Testis (tissue), 3 donors: ENCODE measurements around the gene TPSG1. TPM values are rescaled to one million over a fixed set of nuclear protein-coding genes. Genes with fewer than 3 reads are reported as not detected.
A peak's percentile ranks its signal among the peaks of the same experiment; 100 is the strongest.

Source experiments
- DNase-seq: peaks from one replicate; pipeline ENCODE4 v3.0.0-alpha.2; 2019
- H3K27ac ChIP-seq, 2 donors: fragments of 200-600 bp; sonication (generic); one replicate each; pipeline ENCODE4 v1.5.1; 2019
- H3K27me3 ChIP-seq: fragments of 200-600 bp; sonication (generic); one replicate; pipeline ENCODE4 v1.5.1; 2019
- H3K36me3 ChIP-seq: fragments of 200-600 bp; sonication (generic); one replicate; pipeline ENCODE4 v1.5.1; 2017; ENCODE audit warnings: low read depth; ENCODE audit errors: missing control alignments
- H3K4me1 ChIP-seq: fragments of 200-600 bp; sonication (generic); one replicate; pipeline ENCODE4 v1.5.1; 2019
- H3K4me3 ChIP-seq, 2 donors: fragments of 200-600 bp; sonication (generic); one replicate each; pipeline ENCODE4 v1.5.1; 2017 to 2019
- H3K9me3 ChIP-seq: fragments of 200-600 bp; sonication (generic); one replicate; pipeline ENCODE4 v1.5.1; 2017
- POLR2A ChIP-seq: fragments of 450-650 bp; IDR thresholded peaks from one replicate; pipeline ENCODE4 v1.6.1; 2017; ENCODE audit warnings: antibody characterized with exemption, mild to moderate bottlenecking, moderate library complexity
- WGBS, 2 donors: methylation state at CpG; one replicate each; pipeline ENCODE4 v1.1.5; 2018; 5-methylcytosine and 5-hydroxymethylcytosine counted together
- intact Hi-C: fragments of 100-400 bp; cut with DNase I; formaldehyde crosslinking; loops from one replicate; pipeline ENCODE4 v1.15.1; 2023; ENCODE audit warnings: low total_unique reads
- polyA plus RNA-seq: library from polyadenylated mRNA; stranded (reverse); fragments of 350-450 nt; fragmentation: Illumina TruSeq; extraction: RNeasy Lipid Tissue Mini Kit (QIAGEN cat#74804); gene quantifications from one replicate; pipeline ENCODE4 v1.2.3, GENCODE V29; 2014; ENCODE audit warnings: low read depth, low replicate concordance; ENCODE audit not compliant: insufficient read depth
- total RNA-seq, 2 donors: library from RNA; depleted of rRNA; stranded (reverse); fragments of >200 nt; gene quantifications; one replicate each; pipeline ENCODE4 v1.2.3, GENCODE V29; 2016
- TF ChIP-seq, protein P1 (sequence below), 3 experiments: fragments of 450-650 bp in 2 of 3; fragments of 200-600 bp in 1 of 3; sonication (generic) in 1 of 3; IDR thresholded peaks; one replicate each; pipeline ENCODE4 v1.5.1; 2016 to 2019; ENCODE audit warnings: antibody characterized with exemption in 3 of 3, mild to moderate bottlenecking in 2 of 3, moderate library complexity in 1 of 3

The TPSG1 gene
- total and polyA plus RNA-seq, 3 donors from 2014 or later = 1.2 TPM; not detected in 2

DNA sequence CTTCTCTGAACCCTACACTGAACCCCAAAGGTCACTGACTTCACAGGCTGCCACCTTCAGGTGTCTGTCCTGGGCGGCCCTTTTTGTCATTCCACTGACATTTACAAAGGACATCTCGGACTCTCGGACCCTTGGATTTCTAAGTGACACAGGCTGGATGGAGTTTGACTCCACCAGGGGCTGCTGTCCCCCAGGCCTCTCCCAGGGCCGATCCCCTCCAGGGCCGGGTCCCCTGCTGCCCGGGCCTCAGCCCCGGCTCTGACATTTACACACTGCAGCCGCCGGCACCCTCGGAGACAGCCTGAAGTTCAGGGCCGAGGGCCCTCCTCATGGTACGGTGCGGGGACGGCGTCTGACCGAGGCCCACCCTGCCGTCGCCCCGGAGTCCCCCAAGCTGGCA is 48.0 kb downstream of the TPSG1 start:
- Histone ChIP-seq H3K4me3 (no peak overlapping the region), H3K36me3 (no peaks in the 10 kb centered on the region), H3K9me3 (no peaks in the 10 kb centered on the region), H3K4me1 (peaks cover 26% of the 10 kb centered on the region), H3K27me3 (no peaks in the 10 kb centered on the region), H3K27ac (no peak overlapping the region)
- intact Hi-C loops = no loop called here
- WGBS, 2 donors = 85 to 90% methylated on average over 11 to 19 of the region's 19 CpGs
- TF ChIP-seq, protein P1, sequence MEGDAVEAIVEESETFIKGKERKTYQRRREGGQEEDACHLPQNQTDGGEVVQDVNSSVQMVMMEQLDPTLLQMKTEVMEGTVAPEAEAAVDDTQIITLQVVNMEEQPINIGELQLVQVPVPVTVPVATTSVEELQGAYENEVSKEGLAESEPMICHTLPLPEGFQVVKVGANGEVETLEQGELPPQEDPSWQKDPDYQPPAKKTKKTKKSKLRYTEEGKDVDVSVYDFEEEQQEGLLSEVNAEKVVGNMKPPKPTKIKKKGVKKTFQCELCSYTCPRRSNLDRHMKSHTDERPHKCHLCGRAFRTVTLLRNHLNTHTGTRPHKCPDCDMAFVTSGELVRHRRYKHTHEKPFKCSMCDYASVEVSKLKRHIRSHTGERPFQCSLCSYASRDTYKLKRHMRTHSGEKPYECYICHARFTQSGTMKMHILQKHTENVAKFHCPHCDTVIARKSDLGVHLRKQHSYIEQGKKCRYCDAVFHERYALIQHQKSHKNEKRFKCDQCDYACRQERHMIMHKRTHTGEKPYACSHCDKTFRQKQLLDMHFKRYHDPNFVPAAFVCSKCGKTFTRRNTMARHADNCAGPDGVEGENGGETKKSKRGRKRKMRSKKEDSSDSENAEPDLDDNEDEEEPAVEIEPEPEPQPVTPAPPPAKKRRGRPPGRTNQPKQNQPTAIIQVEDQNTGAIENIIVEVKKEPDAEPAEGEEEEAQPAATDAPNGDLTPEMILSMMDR (IDR thresholded peaks at IDR 0.05) = no peak
- TF ChIP-seq POLR2A = no peak
- no peak for DNase-seq

DNA sequence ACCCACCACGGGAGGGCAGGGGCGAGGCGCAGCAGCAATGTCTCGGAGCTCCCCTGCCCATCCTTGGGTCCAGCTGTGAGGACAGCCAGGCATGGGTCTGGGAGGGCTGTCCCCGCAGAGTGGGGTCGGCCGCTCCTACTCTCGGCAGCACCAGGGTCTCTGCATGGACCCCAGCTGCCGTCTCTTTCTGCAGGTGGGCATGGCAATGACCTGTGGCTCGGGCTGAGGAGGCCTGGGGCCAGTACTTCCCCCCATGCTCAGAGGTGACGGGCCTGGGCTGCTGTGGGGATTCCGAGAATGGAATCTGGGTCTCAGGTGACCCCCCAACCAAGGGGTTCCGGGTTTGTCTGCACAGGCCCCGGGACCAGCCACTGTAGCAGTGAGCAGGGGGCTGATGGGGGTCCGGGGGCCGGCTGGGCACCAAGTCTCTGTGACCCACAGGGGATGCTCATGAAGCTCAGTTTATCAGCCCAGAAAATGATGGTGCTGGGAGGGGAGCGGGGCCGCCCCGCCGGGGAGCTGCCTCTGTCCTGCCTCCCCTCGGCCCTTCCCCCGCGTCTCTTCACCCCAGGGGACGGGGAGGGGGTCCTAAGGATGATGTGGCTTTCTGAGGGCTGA is 48.7 kb downstream of the TPSG1 start:
- no peak for DNase-seq
- H3K27me3 ChIP-seq = no peaks in the 10 kb centered on the region
- peaks cover 26% of the 10 kb centered on the region for H3K4me1 ChIP-seq
- no peak overlapping the region for H3K4me3 ChIP-seq
- TF ChIP-seq, protein P1 (IDR thresholded peaks at IDR 0.05) = no peak
- no peak for TF ChIP-seq POLR2A
- no peak overlapping the region for H3K27ac ChIP-seq
- no peaks in the 10 kb centered on the region for H3K36me3 ChIP-seq
- intact Hi-C loops = no loop called here
- H3K9me3 ChIP-seq = no peaks in the 10 kb centered on the region
- 85 to 87% methylated on average over 10 to 17 of the region's 24 CpGs for WGBS, 2 donors

DNA sequence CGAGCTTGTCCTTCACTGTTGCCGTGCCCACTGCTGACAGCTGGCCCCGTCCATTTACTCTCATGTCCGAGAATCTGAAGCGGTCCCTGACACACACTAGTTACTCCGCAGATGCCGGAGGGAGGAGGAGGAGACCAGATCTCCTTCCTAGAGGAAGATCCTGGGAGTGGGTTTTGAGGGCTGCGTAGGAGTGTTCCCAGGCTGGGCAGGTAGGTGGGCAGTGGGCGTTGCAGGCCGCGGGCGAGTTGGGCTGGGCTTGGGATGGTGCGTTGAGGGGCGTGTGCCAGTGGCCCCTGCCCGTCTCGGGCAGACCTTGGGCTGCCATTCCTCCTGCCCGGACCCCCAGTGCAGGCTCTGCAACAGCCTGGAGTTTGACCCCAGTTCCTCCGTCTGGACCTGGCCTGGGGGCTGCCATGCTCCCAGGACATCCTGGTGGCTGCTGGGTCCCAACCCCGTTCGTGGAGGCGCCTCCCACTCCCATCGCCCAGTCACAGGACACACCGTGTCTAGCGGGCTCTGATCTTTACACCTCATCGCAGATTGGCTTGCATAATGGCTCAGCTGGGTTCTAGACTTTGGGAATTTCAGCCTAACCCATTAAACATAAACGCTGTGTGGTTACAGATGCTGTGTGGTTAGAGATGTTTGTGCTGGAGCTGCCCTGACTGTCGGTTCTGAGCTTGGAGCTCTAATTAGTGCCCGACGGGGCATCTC is 49.3 kb downstream of the TPSG1 start:
- TF ChIP-seq POLR2A = no peak
- TF ChIP-seq, protein P1 (IDR thresholded peaks at IDR 0.05) = no peak

DNA sequence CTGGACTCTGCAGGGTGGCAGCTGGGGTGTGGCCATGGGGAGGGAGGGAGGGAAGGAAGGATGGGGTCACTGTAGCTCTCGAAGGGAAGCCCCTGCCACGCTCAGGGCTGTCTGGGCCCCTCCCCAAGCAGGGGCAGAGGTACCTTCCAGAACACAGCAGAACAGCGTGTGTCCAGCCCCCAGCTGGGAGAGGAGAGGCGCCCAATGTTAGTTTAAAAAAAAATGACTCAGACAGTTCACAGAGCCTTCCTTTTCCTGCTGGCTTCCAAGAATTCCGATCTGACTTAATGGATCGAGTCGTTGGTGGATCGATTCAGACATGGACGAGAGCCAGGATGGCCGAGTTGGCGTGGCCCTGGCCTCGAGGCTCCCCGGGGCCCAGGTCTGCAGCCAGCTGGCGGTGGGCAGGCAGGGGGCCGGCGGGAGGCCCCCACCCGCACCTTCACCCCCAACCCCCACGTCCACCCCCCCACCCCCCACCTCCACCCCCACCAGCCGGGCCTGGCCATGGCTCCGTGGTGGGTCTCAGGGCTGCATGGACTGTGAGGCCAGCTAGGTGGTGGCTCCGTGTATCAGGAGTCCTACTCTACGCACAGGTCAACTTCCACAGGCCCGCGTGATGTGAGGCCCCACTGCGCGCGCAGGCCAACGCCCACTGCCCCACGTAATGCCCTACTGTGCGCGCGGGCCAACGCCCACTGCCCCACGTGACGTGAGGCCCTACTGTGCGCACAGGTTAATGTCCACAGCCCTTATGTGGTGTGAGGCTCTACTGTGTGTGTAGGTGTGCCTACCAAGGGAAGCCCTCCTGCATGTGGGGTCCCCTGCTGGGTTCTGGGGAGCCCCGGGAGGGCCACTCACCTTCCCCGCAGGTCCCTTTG is 50.4 kb downstream of the TPSG1 start:
- no peak for TF ChIP-seq POLR2A
- TF ChIP-seq, protein P1 (IDR thresholded peaks at IDR 0.05) = no peak
- H3K4me1 ChIP-seq = peaks cover 33% of the 10 kb centered on the region
- H3K27me3 ChIP-seq = no peaks in the 10 kb centered on the region
- intact Hi-C loops = no loop called here
- no peak overlapping the region for H3K4me3 ChIP-seq
- DNase-seq = no peak
- no peaks in the 10 kb centered on the region for H3K36me3 ChIP-seq
- H3K9me3 ChIP-seq = no peaks in the 10 kb centered on the region
- WGBS, 2 donors = 56 to 70% methylated on average over 21 to 38 of the region's 38 CpGs
- peak overlapping the region; percentile 24 to 69 for H3K27ac ChIP-seq

More for the DNA sequence above, 49.3 kb downstream of the TPSG1 start:
- intact Hi-C loops = no loop called here
- Histone ChIP-seq H3K4me3 (no peak overlapping the region), H3K27ac (no peak overlapping the region), H3K9me3 (no peaks in the 10 kb centered on the region), H3K27me3 (no peaks in the 10 kb centered on the region), H3K4me1 (peaks cover 26% of the 10 kb centered on the region), H3K36me3 (no peaks in the 10 kb centered on the region)
- DNase-seq = no peak
- 77 to 91% methylated on average over 7 to 28 of the region's 29 CpGs for WGBS, 2 donors
